Stomach smooth muscle (tissue), 2 donors: ENCODE measurements around the gene PDE4A.

Experiments used
- H3K27ac ChIP-seq: one replicate; pipeline ENCODE4 v1.7.0; 2013; ENCODE audit warnings: mild to moderate bottlenecking, low read length, inconsistent platforms
- H3K27me3 ChIP-seq, 2 donors: one replicate each; pipeline ENCODE4 v1.7.0; 2013; ENCODE audit warnings: low read length in 2 of 2; ENCODE audit not compliant: insufficient read depth in 2 of 2, control insufficient read depth in 1 of 2
- H3K36me3 ChIP-seq, 2 donors: one replicate each; pipeline ENCODE4 v1.7.0; 2013; ENCODE audit warnings: low read length in 2 of 2; ENCODE audit not compliant: control insufficient read depth in 2 of 2, insufficient read depth in 2 of 2
- H3K4me1 ChIP-seq: one replicate; pipeline ENCODE4 v1.7.0; 2013; ENCODE audit warnings: low read length; ENCODE audit not compliant: control insufficient read depth, insufficient read depth
- H3K4me3 ChIP-seq, 2 donors: one replicate each; pipeline ENCODE4 v1.7.0; 2013; ENCODE audit warnings: low read length in 2 of 2
- H3K9ac ChIP-seq, 2 donors: one replicate each; pipeline ENCODE4 v1.7.0; 2013; ENCODE audit warnings: low read length in 2 of 2, mild to moderate bottlenecking in 1 of 2
- H3K9me3 ChIP-seq, 2 donors: one replicate each; pipeline ENCODE4 v1.7.0; 2013; ENCODE audit warnings: low read length in 2 of 2; ENCODE audit not compliant: control insufficient read depth in 2 of 2
- donor health status: healthy.
- donor health status: Pancreatic carcinoma.

The PDE4A gene

DNA sequence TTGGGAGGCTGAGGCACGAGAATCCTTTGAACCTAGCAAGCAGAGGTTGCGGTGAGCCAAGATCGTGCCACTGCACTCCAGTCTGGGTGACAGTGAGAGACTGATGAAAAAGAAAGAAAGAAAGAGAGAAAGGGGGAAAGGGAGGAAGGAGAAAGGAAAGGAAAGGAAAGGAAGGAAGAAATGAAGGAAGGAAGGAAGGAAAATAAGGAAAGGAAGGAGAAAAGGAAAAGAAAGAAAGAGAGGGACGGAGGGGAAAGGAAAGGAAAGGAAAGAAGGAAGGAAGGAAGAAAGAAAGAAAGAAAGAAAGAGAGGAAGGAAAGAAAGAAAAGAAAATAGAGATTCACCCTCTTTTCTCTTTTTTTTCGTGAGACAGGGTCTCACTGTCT lies 8.7 kb downstream of the PDE4A start:
- H3K27me3 ChIP-seq = peaks cover 22 to 30% of the 10 kb centered on the region in 2 donors
- H3K36me3 ChIP-seq = no peaks in the 10 kb centered on the region
- H3K9ac ChIP-seq = no peak overlapping the region
- no peaks in the 10 kb centered on the region for H3K9me3 ChIP-seq
- no peak overlapping the region for H3K4me3 ChIP-seq
- H3K4me1 ChIP-seq = peaks cover 29% of the 10 kb centered on the region
- no peak overlapping the region for H3K27ac ChIP-seq

DNA sequence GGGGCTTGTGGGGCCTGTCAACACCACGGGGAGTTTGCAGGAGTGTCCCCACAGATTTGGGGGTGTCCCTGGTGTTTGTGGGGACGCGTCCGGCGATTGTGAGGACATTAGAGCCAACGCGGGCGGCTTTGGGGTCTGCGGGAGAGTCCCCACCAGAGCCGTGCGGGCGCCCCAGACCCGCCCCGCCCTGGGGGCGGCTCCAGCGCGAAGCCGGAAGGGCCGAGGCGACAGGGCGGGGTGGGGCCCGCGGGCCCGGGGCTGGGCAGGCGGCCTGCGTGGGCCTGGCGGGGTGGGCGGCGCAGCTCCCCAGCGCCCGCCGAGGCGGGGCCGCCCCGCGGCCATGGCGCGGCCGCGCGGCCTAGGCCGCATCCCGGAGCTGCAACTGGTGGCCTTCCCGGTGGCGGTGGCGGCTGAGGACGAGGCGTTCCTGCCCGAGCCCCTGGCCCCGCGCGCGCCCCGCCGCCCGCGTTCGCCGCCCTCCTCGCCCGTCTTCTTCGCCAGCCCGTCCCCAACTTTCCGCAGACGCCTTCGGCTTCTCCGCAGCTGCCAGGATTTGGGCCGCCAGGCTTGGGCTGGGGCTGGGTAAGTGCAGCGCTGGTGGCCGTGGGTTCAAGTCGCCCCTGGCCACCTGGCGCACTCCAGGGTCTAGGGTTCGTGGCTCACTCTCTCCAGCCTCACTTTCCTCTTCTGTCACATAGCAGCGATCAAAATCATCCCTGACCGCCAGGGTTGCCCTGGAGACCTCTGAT lies 10.3 kb downstream of the PDE4A start:
- Histone ChIP-seq H3K36me3 (no peaks in the 10 kb centered on the region), H3K27me3 (peaks cover 11 to 23% of the 10 kb centered on the region in 2 donors), H3K4me3 (peak overlapping the region; percentile 15 to 77), H3K27ac (no peak overlapping the region), H3K4me1 (peaks cover 21% of the 10 kb centered on the region), H3K9ac (peak overlapping the region in 1 of 2 donors; percentile 66), H3K9me3 (no peaks in the 10 kb centered on the region)

DNA sequence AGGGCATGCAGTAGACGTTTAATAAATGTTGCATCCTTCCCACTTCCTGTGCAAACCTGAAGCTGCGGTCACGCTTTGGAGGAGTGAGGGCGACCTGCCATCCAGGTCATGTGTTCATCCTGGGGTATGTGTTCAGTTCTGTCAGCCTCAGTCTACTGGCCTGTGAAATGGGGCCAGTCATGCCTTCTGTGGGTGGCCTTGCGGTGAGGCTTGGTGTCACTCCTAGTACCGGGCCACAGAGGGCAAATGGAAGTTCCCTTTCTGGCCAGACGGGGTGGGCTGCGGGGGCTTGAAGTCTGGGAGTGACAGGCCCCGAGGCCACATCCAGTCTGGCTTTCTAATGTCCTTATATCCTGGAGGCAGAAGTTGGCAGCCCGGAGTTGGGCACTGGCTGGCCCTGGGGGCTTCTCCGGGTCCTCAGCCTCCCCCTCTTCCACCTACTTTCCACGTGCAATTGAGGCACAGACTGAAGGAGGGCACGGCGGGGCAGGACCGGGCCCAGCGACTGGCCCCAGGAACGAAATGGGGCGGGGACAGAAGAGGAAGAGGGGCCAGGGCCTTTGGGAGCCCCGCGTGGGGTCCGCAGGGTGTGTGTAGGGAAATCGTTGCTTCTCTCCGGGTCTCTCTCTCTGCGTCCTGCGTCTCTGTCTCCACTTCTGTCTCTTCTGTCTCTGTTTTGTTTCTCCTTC lies 11.1 kb downstream of the PDE4A start:
- Histone ChIP-seq H3K4me1 (peaks cover 21% of the 10 kb centered on the region), H3K4me3 (peak overlapping the region; percentile 15 to 77), H3K9ac (peak overlapping the region in 1 of 2 donors; percentile 66), H3K27ac (no peak overlapping the region), H3K36me3 (no peaks in the 10 kb centered on the region), H3K9me3 (no peaks in the 10 kb centered on the region), H3K27me3 (peaks cover 11 to 23% of the 10 kb centered on the region in 2 donors)

DNA sequence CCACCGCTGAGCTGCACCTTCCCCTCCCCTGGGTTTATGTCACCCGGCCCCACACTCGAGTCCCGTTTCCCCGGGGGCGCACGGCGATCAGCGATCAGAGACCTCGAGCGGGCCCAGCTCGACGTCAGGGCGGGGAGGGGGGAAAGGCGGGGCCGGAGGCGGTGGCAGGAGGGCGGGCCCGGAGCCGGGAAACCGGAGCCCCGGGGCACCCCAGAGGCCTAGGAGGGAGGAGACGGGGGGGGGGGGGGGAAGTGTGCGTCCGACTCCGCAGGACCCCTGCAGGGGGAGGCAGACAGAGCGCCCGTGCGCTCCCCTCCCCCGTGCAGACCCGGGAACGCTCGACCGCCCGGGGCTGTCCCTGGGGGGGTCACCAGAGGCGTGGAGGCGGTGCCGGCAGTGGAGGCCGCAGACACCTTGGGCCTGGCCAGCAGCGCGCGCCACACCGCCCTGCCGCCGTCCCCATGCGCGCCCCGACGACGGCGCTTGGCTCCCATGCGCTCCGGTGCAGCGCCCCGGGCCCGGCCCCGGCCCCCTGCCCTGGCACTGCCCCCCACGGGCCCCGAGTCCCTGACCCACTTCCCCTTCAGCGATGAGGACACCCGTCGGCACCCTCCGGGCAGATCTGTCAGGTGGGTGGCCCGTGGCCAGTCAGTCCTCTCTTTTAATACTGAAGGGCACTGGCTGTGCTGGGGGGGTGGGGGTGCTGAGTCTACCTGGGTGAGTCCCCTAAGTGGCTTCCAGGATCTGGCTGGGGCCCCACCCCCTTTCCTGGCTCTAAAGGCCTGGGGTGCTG lies 11.8 kb downstream of the PDE4A start:
- Histone ChIP-seq H3K4me3 (peak overlapping the region; percentile 15 to 77), H3K27ac (no peak overlapping the region), H3K27me3 (peaks cover 10 to 23% of the 10 kb centered on the region in 2 donors), H3K9ac (peak overlapping the region in 1 of 2 donors; percentile 21), H3K36me3 (no peaks in the 10 kb centered on the region), H3K4me1 (peaks cover 21% of the 10 kb centered on the region), H3K9me3 (no peaks in the 10 kb centered on the region)

DNA sequence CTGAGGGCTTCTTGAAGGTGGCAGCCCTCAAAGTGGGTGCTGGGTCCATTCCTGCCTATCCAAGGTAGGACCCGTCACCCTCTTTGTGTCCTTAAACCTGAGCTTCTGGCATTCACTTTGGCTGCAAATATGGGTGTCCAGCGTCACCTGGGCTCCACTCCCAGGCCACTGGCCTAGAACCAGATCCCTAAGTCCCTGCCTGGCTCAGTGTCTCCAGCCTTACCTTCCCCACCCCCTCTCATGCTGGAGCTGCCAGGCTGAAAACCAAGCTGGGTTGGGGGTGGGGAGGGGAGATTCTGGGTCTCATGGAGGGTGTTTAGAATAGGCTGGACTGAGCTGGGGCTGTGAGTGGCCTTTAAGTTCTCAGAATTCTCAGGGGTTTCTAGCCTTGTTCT lies 12.4 kb downstream of the PDE4A start:
- Histone ChIP-seq H3K9ac (peak overlapping the region in 1 of 2 donors; percentile 21), H3K9me3 (no peaks in the 10 kb centered on the region), H3K27ac (no peak overlapping the region), H3K27me3 (peaks cover 8 to 23% of the 10 kb centered on the region in 2 donors), H3K4me1 (peaks cover 21% of the 10 kb centered on the region), H3K4me3 (peak overlapping the region in 1 of 2 donors; percentile 77), H3K36me3 (no peaks in the 10 kb centered on the region)

DNA sequence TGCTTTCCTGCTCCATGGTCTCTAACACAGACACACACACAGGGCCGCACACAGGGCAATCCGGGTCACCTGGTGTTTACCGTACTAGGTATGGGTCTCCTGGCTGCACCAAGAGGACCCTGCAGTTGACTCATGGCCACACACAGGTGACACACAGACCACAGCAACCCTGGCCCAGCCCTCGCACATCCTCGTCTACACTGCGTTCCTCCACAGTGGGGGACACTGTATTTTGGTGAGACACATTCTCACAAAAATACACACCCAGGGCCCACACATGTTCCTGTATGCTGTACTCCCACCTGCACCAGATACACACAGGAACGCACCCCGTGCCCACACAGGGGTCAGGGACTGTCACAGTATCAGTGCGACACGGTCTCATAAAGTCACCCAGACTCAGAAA lies 12.8 kb downstream of the PDE4A start:
- no peak overlapping the region for H3K4me3 ChIP-seq
- no peak overlapping the region for H3K27ac ChIP-seq
- H3K36me3 ChIP-seq = no peaks in the 10 kb centered on the region
- peaks cover 21% of the 10 kb centered on the region for H3K4me1 ChIP-seq
- H3K9ac ChIP-seq = no peak overlapping the region
- H3K9me3 ChIP-seq = no peaks in the 10 kb centered on the region
- peaks cover 8 to 23% of the 10 kb centered on the region in 2 donors for H3K27me3 ChIP-seq

DNA sequence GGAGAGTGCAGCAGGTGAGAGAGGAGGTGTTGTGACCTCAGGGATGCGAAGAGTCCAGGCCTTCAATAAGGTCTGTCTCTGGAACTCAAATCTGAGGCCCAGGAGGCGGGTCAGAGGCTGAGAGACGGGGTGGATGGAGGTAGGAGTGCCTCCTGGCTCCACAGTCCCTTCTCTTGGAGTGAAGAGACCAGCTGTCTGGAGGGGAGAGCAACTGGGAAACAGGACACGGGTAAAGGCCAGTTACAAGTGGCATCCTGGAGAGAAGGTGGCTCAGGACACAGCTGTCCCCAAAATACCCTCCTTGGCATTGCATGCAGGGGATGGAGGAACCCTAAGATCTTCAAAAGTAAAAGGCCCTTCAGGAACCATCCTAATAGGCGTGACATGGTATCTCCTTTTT lies 19.2 kb downstream of the PDE4A start:
- H3K9ac ChIP-seq = no peak overlapping the region
- no peaks in the 10 kb centered on the region for H3K36me3 ChIP-seq
- H3K4me3 ChIP-seq = no peak overlapping the region
- peaks cover 0 to 6% of the 10 kb centered on the region in 2 donors for H3K27me3 ChIP-seq
- H3K4me1 ChIP-seq = no peaks in the 10 kb centered on the region
- H3K27ac ChIP-seq = no peak overlapping the region
- H3K9me3 ChIP-seq = no peaks in the 10 kb centered on the region

DNA sequence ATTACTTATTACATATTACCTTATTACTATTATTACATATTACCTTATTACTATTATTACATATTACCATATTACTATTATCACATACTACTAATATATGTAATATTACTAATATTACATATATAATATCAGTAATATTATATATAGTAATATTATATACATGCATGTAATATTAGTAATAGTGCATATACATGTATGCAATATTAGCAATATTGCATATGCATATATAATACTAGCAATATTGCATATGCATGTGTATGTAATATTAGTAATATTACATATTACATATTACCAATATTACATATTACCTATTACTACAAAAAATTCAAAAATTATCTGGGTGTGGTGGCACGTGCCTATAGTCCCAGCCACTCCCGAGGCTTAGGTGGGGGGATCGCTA lies 22.4 kb downstream of the PDE4A start:
- no peak overlapping the region for H3K9ac ChIP-seq
- H3K36me3 ChIP-seq = no peaks in the 10 kb centered on the region
- H3K4me3 ChIP-seq = no peak overlapping the region
- H3K4me1 ChIP-seq = no peaks in the 10 kb centered on the region
- no peaks in the 10 kb centered on the region for H3K9me3 ChIP-seq
- H3K27me3 ChIP-seq = no peaks in the 10 kb centered on the region
- no peak overlapping the region for H3K27ac ChIP-seq

DNA sequence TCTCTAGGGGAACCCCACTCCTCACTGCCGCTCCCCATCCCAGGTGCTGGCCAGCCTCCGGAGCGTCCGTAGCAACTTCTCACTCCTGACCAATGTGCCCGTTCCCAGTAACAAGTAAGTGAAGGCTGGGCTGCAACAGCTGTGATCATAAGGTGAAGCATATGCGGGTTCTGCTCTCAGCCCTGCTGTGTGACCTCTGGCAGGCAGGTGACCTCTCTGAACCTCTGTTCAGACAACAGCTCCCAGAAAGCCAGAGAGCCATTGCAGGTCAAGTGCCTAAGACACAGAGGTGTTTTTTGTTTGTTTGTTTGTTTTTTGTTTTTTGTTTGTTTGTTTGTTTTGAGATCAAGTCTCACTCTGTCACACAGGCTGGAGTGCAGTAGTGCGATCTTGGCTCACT lies 28.7 kb downstream of the PDE4A start:
- H3K4me3 ChIP-seq = no peak overlapping the region
- peaks cover 0 to 4% of the 10 kb centered on the region in 2 donors for H3K36me3 ChIP-seq
- H3K27me3 ChIP-seq = peaks cover 6 to 11% of the 10 kb centered on the region in 2 donors
- no peaks in the 10 kb centered on the region for H3K9me3 ChIP-seq
- H3K27ac ChIP-seq = no peak overlapping the region
- no peak overlapping the region for H3K9ac ChIP-seq
- no peaks in the 10 kb centered on the region for H3K4me1 ChIP-seq

DNA sequence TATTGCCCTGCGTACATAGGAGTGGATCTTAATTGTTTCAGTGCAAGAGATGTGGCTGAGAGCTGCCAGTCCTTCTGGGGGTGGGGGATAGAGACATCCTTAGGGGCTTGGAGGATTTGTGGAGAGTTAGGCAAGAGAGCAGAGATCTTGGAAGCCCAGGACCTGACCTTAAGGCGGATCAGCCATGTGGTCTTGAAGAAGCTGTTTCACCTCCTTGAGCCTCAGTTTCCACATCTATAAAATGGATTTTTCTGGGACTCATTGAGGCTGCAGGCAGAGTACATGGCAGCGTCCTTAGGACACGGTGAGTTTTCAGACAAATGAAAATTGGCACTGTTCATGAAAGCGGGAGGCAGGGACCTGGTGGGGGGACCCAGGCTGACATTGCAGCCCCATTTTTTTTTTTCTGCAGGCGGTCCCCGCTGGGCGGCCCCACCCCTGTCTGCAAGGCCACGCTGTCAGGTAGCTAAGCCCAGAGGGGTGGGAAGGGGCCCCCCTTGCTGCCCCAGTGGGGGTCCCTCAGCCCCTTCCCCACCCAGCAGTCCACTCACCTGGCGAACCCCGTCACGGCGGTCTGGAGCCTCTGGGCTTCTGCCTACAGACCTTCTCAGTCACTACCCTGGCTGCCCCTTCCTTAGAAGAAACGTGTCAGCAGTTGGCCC lies 30.0 kb downstream of the PDE4A start:
- peaks cover 6 to 14% of the 10 kb centered on the region in 2 donors for H3K27me3 ChIP-seq
- H3K27ac ChIP-seq = no peak overlapping the region
- no peak overlapping the region for H3K4me3 ChIP-seq
- no peak overlapping the region for H3K9ac ChIP-seq
- no peaks in the 10 kb centered on the region for H3K9me3 ChIP-seq
- peaks cover 0 to 4% of the 10 kb centered on the region in 2 donors for H3K36me3 ChIP-seq
- H3K4me1 ChIP-seq = no peaks in the 10 kb centered on the region
